ENCODE data around the gene LIME1.
"Not testable (repeated sequence)": the region's sequence is repeated elsewhere in the genome, so short reads cannot be mapped to it uniquely, and the experiment has no call there.

LIME1 gene

DNA sequence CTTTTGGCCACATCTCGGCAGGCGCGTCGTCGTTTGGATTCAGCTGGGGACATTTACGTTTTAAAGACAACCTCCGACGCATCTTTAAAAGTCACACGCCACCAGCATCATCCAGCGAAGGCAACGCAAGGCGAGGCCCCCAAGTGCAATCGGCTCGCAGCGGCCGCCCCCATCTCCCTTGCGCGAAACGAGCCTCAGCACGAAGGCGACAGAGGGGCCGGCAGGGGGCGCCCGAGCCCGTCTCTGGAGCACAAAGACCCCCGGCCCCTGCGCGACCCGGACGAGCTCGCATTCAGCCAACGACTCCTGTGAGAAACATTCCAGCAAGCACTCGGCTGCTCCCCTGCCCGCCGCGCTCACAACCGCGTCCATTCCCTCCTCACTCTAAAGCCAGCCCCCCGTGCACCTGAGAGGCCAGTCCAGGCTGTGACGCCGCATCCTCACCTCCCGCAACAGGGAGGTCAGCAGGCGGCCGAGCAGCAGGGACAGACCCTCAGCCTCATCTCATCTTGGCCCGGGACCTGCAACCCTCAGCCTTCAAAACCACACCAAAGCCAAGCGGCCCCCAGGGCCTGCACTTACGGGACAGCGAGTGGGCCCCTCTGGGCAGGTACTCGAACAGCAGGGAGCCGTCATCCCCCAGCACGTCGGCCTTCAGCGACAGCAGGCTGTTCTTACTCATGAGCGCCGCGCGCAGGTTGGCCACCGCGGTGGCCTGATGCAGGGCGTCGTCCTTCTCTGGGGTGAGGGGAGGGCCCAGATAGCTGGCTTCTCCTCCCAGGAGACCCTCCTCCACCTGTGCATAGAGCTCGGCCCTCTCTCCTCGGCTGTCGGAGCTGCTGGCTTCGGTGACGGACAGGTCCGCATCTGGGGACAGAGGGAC lies 38.9 kb downstream of the LIME1 start:
- FAIRE-seq: no peak

DNA sequence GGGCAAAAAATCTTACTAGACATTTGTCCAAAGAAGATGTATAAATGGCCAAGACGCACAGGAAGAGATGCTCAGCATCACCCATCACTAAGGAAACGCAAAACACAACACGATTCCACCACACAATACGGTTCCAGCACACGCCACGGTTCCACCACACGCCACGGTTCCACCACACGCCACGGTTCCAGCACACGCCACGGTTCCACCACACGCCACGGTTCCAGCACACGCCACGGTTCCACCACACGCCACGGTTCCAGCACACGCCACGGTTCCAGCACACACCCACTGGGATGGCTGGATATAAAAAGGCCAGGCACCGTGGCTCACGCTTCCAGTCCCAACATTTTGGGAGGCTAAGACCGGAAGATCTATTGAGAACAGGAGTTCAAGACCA lies 40.4 kb downstream of the LIME1 start:
- FAIRE-seq: not testable (repeated sequence)

DNA sequence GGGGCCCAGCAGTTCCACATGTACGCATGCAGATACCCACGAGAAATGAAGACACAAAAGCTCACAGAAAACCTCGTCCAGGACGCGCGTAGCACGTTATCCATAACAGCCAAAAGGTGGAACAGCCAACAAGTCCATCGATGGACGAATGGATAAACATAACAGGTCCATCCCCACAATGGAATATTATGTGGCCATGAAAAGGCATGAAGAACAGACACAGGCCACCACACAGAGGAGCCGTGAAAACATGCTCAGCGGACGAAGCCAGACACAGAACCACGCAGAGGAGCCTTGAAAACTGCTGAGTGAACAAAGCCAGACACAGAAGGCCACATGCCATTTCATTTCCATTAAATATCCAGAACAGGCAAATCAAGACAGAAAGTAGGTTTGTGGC lies 41.1 kb downstream of the LIME1 start:
- FAIRE-seq: no peak

DNA sequence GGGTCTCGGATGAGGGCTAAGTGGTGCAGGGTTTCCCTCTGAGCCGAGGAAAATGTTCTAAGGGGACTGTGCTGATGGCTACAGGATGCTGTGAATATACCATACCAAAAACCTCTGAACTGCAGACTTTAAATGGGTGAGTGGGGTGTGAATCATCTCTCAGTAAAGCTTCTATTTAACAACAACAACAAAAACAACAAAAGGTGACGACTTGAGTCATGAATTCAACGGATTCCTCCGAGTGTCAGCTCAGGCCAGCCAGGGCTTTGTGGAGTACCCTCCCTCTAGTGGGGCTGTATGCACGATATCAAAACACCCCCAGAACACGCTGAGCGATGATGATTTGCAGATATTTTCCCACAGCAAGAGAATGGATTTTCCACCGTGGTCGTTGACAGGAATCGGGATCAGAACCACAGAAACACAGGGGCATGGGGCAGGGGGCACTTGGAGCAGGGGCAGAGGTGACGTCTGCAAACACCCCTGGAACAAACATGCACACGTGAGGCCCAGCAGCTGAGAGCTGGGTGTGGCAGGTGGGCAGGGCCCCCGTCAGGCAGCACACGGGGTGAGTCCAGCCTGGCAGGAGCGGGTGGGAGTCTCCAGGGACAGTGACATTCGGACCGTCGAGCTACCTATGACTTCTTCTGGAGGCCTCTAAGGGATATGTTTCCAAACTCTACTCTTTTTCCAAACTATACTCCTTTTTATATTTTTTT lies 41.7 kb downstream of the LIME1 start:
- FAIRE-seq: no peak

DNA sequence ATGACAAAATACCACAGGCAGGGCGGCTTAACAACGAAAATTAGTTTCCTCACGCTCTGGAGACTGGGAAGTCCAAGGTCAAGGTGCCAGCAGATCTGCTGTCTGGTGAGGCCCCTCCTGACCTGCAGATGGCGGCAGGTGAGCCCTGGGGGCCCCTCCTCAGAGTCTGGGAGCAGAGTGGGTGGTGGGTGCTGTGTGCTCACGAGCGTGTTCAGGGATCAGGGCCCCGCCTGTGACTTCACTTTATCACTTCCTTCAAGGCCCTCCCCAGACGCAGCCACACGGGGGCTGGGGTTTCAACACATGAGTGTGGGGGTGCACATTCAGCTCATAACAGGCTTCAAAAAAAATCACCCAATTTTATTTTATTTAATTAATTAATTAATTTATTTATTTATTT lies 42.4 kb downstream of the LIME1 start:
- no peak for FAIRE-seq

DNA sequence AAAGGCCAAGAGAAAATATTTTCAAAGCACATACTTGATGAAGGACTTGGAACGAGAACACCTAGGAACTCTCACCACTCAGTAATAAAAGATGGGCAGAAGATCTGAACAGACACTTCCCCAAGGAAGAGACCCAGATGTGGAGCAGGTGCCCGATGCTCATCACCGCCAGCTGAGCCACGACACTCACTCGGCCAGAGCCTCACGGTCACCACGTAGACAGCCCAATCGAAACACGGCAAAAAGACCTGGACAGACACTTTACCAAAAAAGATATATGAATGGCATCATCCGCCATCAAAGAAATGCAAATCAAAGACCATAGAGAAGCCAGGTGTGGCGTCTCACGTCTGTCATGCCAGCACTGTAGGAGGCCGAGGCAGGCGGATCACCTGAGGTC lies 44.7 kb downstream of the LIME1 start:
- FAIRE-seq: no peak

DNA sequence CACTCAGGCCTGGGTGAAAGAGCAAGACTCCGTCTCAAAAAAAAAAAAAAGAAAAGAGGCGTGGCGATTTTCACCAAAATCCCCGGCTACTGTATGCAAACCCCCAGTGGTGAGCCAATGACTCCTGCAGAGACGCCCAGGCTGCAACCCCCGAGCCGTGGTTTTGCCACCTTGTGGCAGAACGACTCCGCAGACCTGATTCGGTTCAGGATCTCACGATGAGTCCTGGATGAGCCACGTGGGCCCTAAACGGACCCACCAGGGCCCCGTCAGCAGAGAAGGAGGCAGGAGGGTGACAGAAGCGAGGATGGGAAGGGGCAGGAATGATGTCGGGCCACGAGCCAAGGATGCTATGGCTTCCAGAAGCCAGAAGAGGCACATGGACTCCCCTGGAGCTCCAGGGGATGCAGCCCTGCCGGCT lies 45.6 kb downstream of the LIME1 start:
- FAIRE-seq: no peak

DNA sequence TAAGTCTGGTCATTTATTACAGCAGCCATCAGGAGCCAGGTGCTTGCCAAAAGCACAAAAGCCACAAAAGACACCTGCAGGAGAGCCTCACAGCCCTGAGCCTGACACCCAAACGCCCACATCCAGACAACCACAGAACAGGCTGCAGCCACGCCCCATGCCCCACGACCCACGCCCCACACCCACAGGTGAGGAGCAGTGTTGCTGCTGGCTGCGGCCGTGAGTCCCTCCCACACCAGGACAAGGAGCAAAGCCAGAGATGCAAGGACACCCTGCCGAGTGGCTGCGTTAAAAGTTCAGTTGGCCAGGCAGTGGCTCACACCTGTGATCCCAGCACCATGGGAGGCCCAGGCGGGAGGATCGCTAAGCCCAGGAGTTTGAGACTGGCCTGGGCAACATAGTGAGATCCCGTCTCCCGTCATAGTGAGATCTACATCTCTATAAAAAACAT lies 46.1 kb downstream of the LIME1 start:
- FAIRE-seq: no peak

DNA sequence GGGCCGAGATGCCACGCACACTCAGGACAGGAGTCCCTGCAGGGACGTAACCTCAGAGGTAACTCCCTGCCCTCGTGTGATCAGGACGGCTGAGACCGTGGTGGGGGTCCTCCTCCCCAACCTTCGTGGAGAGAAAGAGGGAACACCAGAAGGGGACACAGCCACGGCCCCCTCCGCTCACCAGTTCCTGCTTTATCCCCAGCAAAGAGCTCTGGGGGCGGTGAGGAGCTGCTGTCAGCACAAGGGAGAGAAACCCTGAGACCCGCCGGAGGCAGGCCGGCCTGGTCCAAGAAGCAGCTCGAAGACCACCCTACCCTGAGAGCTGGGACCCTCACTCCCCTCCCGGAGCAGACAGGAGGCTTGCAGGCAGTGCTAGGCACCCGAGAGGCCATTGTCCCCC lies 47.5 kb downstream of the LIME1 start:
- FAIRE-seq: no peak

DNA sequence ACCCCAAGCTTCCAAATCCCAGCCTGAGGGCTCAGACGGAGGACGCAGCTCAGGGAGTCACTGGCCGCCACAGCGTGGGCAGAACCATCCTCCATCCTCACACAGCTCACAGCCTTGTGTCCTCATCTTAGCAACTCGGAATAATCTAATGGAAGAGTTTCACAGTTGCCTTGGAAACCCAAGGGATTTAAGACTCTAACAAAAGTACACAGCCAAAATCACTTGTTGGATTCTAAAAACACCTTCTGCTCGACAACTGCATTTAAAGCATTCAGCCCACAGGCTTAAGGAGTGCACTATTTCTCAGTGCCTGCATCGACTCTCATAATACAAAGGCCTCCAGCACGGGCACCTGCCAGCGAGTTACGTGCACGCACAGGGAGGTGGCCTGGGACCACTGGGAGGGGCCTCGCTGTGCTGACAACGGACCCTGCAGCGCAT lies 49.2 kb downstream of the LIME1 start:
- no peak for FAIRE-seq

DNA sequence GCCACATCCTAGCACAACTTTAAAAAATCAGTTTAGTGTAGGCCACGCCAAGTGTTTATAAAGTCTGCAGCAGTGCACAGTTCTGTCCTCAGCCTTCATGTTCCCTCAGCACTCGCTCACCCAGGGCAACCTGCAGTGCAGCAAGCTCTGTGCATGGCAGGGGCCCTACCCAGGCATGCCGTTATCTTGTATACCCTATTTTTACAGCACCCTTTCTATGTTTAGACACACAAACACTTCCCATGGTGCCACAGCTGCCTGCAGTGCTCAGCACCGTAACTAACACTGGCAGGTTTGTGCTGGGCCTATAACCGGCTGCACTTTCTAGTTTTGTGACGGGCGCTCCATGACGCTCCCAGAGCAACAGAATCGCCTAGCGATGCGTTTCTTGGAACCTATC lies 50.8 kb downstream of the LIME1 start:
- FAIRE-seq: no peak

DNA sequence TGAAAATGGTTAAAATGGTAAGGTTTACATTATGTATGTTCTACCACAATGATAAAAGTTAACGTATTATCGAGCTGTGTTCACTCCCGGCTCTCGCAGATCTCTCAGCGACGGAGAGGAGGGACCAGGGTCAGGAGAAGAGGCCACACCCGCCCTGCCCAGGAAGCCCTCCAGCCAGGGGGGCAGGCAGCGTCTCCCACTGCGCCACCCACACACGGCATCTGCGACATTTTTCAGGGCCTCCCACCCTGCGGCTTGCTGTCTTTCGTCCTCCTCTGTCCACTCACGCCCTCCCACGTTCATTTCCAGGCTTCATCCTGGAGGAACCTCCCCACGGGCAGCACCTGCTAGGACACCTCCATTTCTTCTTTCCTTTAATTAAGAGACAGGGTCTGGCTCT lies 51.3 kb downstream of the LIME1 start:
- no peak for FAIRE-seq

Data from islet of Langerhans (tissue), 1 donor.